ENCODE data around the gene TMEM132C. TPM values are rescaled to one million over a fixed set of nuclear protein-coding genes. Genes with fewer than 3 reads are reported as not detected.

TMEM132C gene
- total RNA-seq, 1 donor from 2014 or later: 0.29 TPM

GRCh38 chr12:128667193-128667592 lies 400.2 kb downstream of the TMEM132C start:
- no peaks in the 10 kb centered on the region for H3K36me3 Mint-ChIP-seq (ENCODE audit: insufficient read depth)
- TF ChIP-seq, protein P1, sequence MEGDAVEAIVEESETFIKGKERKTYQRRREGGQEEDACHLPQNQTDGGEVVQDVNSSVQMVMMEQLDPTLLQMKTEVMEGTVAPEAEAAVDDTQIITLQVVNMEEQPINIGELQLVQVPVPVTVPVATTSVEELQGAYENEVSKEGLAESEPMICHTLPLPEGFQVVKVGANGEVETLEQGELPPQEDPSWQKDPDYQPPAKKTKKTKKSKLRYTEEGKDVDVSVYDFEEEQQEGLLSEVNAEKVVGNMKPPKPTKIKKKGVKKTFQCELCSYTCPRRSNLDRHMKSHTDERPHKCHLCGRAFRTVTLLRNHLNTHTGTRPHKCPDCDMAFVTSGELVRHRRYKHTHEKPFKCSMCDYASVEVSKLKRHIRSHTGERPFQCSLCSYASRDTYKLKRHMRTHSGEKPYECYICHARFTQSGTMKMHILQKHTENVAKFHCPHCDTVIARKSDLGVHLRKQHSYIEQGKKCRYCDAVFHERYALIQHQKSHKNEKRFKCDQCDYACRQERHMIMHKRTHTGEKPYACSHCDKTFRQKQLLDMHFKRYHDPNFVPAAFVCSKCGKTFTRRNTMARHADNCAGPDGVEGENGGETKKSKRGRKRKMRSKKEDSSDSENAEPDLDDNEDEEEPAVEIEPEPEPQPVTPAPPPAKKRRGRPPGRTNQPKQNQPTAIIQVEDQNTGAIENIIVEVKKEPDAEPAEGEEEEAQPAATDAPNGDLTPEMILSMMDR (IDR thresholded peaks at IDR 0.05; ENCODE audit: unreplicated experiment): no peak
- DNase-seq (ENCODE audit: low spot score, unreplicated experiment): no peak
- H3K4me3 Mint-ChIP-seq (ENCODE audit: low read depth): no peak overlapping the region
- no peaks in the 10 kb centered on the region for H3K9me3 Mint-ChIP-seq (ENCODE audit: low read depth)
- H3K27me3 Mint-ChIP-seq: peaks cover 3% of the 10 kb centered on the region
- H3K27ac Mint-ChIP-seq: no peak overlapping the region
- H3K4me1 Mint-ChIP-seq (ENCODE audit: low read depth): peaks cover 8% of the 10 kb centered on the region

GRCh38 chr12:128671528-128672042 lies 404.6 kb downstream of the TMEM132C start:
- H3K27ac Mint-ChIP-seq: no peak overlapping the region
- no peaks in the 10 kb centered on the region for H3K36me3 Mint-ChIP-seq (ENCODE audit: insufficient read depth)
- DNase-seq (ENCODE audit: low spot score, unreplicated experiment): no peak
- peaks cover 6% of the 10 kb centered on the region for H3K4me1 Mint-ChIP-seq (ENCODE audit: low read depth)
- TF ChIP-seq, protein P1 (IDR thresholded peaks at IDR 0.05; ENCODE audit: unreplicated experiment): no peak
- H3K27me3 Mint-ChIP-seq: peaks cover 3% of the 10 kb centered on the region
- H3K9me3 Mint-ChIP-seq (ENCODE audit: low read depth): no peaks in the 10 kb centered on the region
- H3K4me3 Mint-ChIP-seq (ENCODE audit: low read depth): no peak overlapping the region

DNA sequence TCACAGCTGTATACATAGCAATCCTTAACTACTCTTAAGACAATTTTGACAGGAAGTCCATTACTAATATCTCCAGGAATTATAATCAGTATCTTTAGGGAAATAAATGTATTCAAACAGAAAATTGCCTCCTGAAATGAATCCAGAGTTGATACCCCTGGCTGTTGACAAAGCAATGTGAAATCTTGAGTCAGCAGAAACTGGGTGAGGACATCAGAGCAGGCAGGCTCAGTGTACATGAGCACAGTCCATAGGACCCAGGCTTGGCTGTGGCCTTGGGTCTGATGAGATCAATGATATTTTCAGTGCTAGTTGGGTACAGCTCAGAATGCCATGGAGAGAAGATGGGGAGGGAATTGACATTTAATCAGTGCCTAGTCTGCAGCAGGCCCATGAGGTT lies 405.5 kb downstream of the TMEM132C start:
- Mint-ChIP-seq H3K4me1 (ENCODE audit: low read depth) (peaks cover 6% of the 10 kb centered on the region), H3K9me3 (ENCODE audit: low read depth) (no peaks in the 10 kb centered on the region), H3K4me3 (ENCODE audit: low read depth) (no peak overlapping the region)

GRCh38 chr12:128672893-128673292 lies 405.9 kb downstream of the TMEM132C start:
- H3K9me3 Mint-ChIP-seq (ENCODE audit: low read depth): no peaks in the 10 kb centered on the region

More for the DNA sequence above, 405.5 kb downstream of the TMEM132C start:
- Mint-ChIP-seq H3K27me3 (peaks cover 3% of the 10 kb centered on the region), H3K36me3 (ENCODE audit: insufficient read depth) (no peaks in the 10 kb centered on the region), H3K27ac (no peak overlapping the region)
- TF ChIP-seq, protein P1 (IDR thresholded peaks at IDR 0.05; ENCODE audit: unreplicated experiment): no peak
- no peak for DNase-seq (ENCODE audit: low spot score, unreplicated experiment)

GRCh38 chr12:128675576-128675975 lies 408.6 kb downstream of the TMEM132C start:
- TF ChIP-seq, protein P1 (IDR thresholded peaks at IDR 0.05; ENCODE audit: unreplicated experiment): no peak
- Mint-ChIP-seq H3K27me3 (no peaks in the 10 kb centered on the region), H3K27ac (no peak overlapping the region), H3K4me3 (ENCODE audit: low read depth) (no peak overlapping the region), H3K9me3 (ENCODE audit: low read depth) (no peaks in the 10 kb centered on the region), H3K36me3 (ENCODE audit: insufficient read depth) (no peaks in the 10 kb centered on the region), H3K4me1 (ENCODE audit: low read depth) (peaks cover 6% of the 10 kb centered on the region)
- DNase-seq (ENCODE audit: low spot score, unreplicated experiment): no peak

More at GRCh38 chr12:128672893-128673292, 405.9 kb downstream of the TMEM132C start:
- H3K36me3 Mint-ChIP-seq (ENCODE audit: insufficient read depth): no peaks in the 10 kb centered on the region
- H3K4me3 Mint-ChIP-seq (ENCODE audit: low read depth): no peak overlapping the region
- TF ChIP-seq, protein P1 (IDR thresholded peaks at IDR 0.05; ENCODE audit: unreplicated experiment): no peak
- peaks cover 3% of the 10 kb centered on the region for H3K27me3 Mint-ChIP-seq
- no peak overlapping the region for H3K27ac Mint-ChIP-seq
- no peak for DNase-seq (ENCODE audit: low spot score, unreplicated experiment)
- peaks cover 6% of the 10 kb centered on the region for H3K4me1 Mint-ChIP-seq (ENCODE audit: low read depth)

Data from progenitor cell of endocrine pancreas (in vitro differentiated cells).